MM.1S (cell line): ENCODE results near the gene ZNF786.
"Not testable (repeated sequence)": the region's sequence is repeated elsewhere in the genome, so short reads cannot be mapped to it uniquely, and the experiment has no call there.

Source experiments
- DNase-seq: peaks from one replicate; pipeline ENCODE4 v3.0.0-alpha.2; 2015
- H2AFZ ChIP-seq: fragments of 300-600 bp; sonication (generic); 2 replicates; pipeline ENCODE4 v1.6.0; 2016; ENCODE audit warnings: antibody characterized with exemption, low read length
- H3F3A ChIP-seq: fragments of 300-600 bp; sonication (generic); 2 replicates; pipeline ENCODE4 v1.6.1; 2016; ENCODE audit warnings: mild to moderate bottlenecking, antibody characterized with exemption, low read length, moderate library complexity, mixed read lengths; ENCODE audit not compliant: insufficient read depth
- H3K27ac ChIP-seq: fragments of 300-600 bp; sonication (generic); 2 replicates; pipeline ENCODE4 v1.5.1; 2016; ENCODE audit warnings: mild to moderate bottlenecking, low read length
- H3K27me3 ChIP-seq: fragments of 300-600 bp; sonication (generic); replicated peaks from 2 replicates; pipeline ENCODE4 v1.6.0; 2016; ENCODE audit warnings: low read length; ENCODE audit not compliant: insufficient read depth
- H3K36me3 ChIP-seq: fragments of 300-600 bp; sonication (generic); replicated peaks from 2 replicates; pipeline ENCODE4 v1.6.1; 2016; ENCODE audit warnings: mild to moderate bottlenecking, low read length, mixed read lengths; ENCODE audit not compliant: insufficient read depth
- H3K4me1 ChIP-seq: fragments of 300-600 bp; sonication (generic); 2 replicates; pipeline ENCODE4 v1.6.1; 2016; ENCODE audit warnings: low read length, mixed read lengths
- H3K4me2 ChIP-seq: fragments of 300-600 bp; sonication (generic); 2 replicates; pipeline ENCODE4 v1.6.0; 2016; ENCODE audit warnings: low read depth, low read length
- H3K4me3 ChIP-seq: fragments of 300-600 bp; sonication (generic); 2 replicates; pipeline ENCODE4 v1.5.1; 2016; ENCODE audit warnings: low read length, mixed read lengths
- H3K79me2 ChIP-seq: fragments of 300-600 bp; sonication (generic); 2 replicates; pipeline ENCODE4 v1.6.1; 2016; ENCODE audit warnings: mixed run types, low read length, mixed read lengths
- H3K9ac ChIP-seq: fragments of 300-600 bp; sonication (generic); 2 replicates; pipeline ENCODE4 v1.6.1; 2016; ENCODE audit warnings: low read length, mixed read lengths
- H3K9me2 ChIP-seq: fragments of 300-600 bp; sonication (generic); replicated peaks from 2 replicates; pipeline ENCODE4 v1.6.1; 2016; ENCODE audit warnings: mild to moderate bottlenecking, low read length, mixed read lengths; ENCODE audit not compliant: insufficient read depth
- H3K9me3 ChIP-seq: fragments of 300-600 bp; sonication (generic); replicated peaks from 2 replicates; pipeline ENCODE4 v1.6.1; 2016; ENCODE audit warnings: mild to moderate bottlenecking, low read length, mixed read lengths; ENCODE audit not compliant: insufficient read depth
- H4K20me1 ChIP-seq: fragments of 300-600 bp; sonication (generic); 2 replicates; pipeline ENCODE4 v1.6.1; 2016; ENCODE audit warnings: mild to moderate bottlenecking, low read length, moderate library complexity, mixed read lengths; ENCODE audit not compliant: insufficient read depth
- CTCF ChIP-seq: fragments of 300-600 bp; sonication (generic); IDR thresholded peaks from 2 replicates; pipeline ENCODE4 v1.5.1; 2016; ENCODE audit warnings: antibody characterized with exemption, low read length, mixed read lengths
- EZH2 ChIP-seq: fragments of 300-600 bp; sonication (generic); optimal IDR thresholded peaks from 2 replicates; pipeline ENCODE3; 2017; ENCODE audit warnings: low read depth, mild to moderate bottlenecking, antibody characterized with exemption, low read length, mixed read lengths
- EZH2phosphoT487 ChIP-seq: fragments of 300-600 bp; sonication (generic); IDR thresholded peaks from 2 replicates; pipeline ENCODE4 v1.6.1; 2018; ENCODE audit warnings: antibody characterized with exemption, low read length

The ZNF786 gene

GRCh38 chr7:149099058-149099457 is 8.5 kb upstream of the ZNF786 start:
- Histone ChIP-seq H3K4me2 (no peak overlapping the region), H3K4me1 (no peaks in the 10 kb centered on the region), H3F3A (no peaks in the 10 kb centered on the region), H3K9me2 (no peaks in the 10 kb centered on the region), H3K27me3 (no peaks in the 10 kb centered on the region), H2AFZ (no peak overlapping the region), H3K79me2 (no peaks in the 10 kb centered on the region), H3K4me3 (no peak overlapping the region), H3K9ac (no peak overlapping the region), H3K9me3 (no peaks in the 10 kb centered on the region), H3K27ac (no peak overlapping the region), H4K20me1 (no peaks in the 10 kb centered on the region), H3K36me3 (no peaks in the 10 kb centered on the region)
- TF ChIP-seq CTCF, result no peak
- no peak for TF ChIP-seq EZH2
- TF ChIP-seq EZH2phosphoT487, result no peak
- no peak for DNase-seq

GRCh38 chr7:149097088-149097487 is 6.6 kb upstream of the ZNF786 start:
- Histone ChIP-seq H3K9me3 (no peaks in the 10 kb centered on the region), H3K9ac (no peak overlapping the region), H3K4me1 (no peaks in the 10 kb centered on the region), H3K4me3 (no peak overlapping the region), H4K20me1 (no peaks in the 10 kb centered on the region), H3K36me3 (no peaks in the 10 kb centered on the region), H3K79me2 (no peaks in the 10 kb centered on the region), H3F3A (no peaks in the 10 kb centered on the region), H3K9me2 (no peaks in the 10 kb centered on the region), H2AFZ (no peak overlapping the region), H3K27me3 (no peaks in the 10 kb centered on the region), H3K4me2 (no peak overlapping the region), H3K27ac (no peak overlapping the region)
- TF ChIP-seq CTCF (no peak), EZH2 (no peak), EZH2phosphoT487 (no peak)
- DNase-seq, result no peak

- TF ChIP-seq CTCF (no peak), EZH2 (no peak), EZH2phosphoT487 (no peak)
- no peak overlapping the region for H3K4me2 ChIP-seq
These were observed 2.7 kb upstream of the ZNF786 start for GRCh38 chr7:149093228-149093627.

GRCh38 chr7:149092244-149092643 is 1.7 kb upstream of the ZNF786 start:
- not testable (repeated sequence) for DNase-seq, H3K4me1 ChIP-seq, H3K36me3 ChIP-seq, H2AFZ ChIP-seq, H3K4me2 ChIP-seq, H3K27me3 ChIP-seq, H3K4me3 ChIP-seq, H3K9me3 ChIP-seq, H3F3A ChIP-seq, H4K20me1 ChIP-seq, H3K9ac ChIP-seq, H3K9me2 ChIP-seq, H3K27ac ChIP-seq
- H3K79me2 ChIP-seq, result peaks cover 13% of the 10 kb centered on the region

More at GRCh38 chr7:149093228-149093627, 2.7 kb upstream of the ZNF786 start:
- no peak for DNase-seq
- Histone ChIP-seq H3K4me1 (no peaks in the 10 kb centered on the region), H3K9ac (no peak overlapping the region), H3K27me3 (no peaks in the 10 kb centered on the region), H3K9me2 (no peaks in the 10 kb centered on the region), H3K79me2 (peaks cover 13% of the 10 kb centered on the region), H3K4me3 (no peak overlapping the region), H3K36me3 (no peaks in the 10 kb centered on the region), H4K20me1 (no peaks in the 10 kb centered on the region), H2AFZ (no peak overlapping the region), H3F3A (no peaks in the 10 kb centered on the region), H3K9me3 (no peaks in the 10 kb centered on the region), H3K27ac (no peak overlapping the region)
